RPMI8226 (cell line): ENCODE data around the gene DAP.
"Not testable (repeated sequence)": the region's sequence is repeated elsewhere in the genome, so short reads cannot be mapped to it uniquely, and the experiment has no call there.

Experiments
- DNase-seq: peaks from one replicate; pipeline ENCODE4 v3.0.0-alpha.2; 2015

The DAP gene

GRCh38 chr5:10733426-10733825, 27.6 kb downstream of the DAP start:
- DNase-seq, result no peak

DNA sequence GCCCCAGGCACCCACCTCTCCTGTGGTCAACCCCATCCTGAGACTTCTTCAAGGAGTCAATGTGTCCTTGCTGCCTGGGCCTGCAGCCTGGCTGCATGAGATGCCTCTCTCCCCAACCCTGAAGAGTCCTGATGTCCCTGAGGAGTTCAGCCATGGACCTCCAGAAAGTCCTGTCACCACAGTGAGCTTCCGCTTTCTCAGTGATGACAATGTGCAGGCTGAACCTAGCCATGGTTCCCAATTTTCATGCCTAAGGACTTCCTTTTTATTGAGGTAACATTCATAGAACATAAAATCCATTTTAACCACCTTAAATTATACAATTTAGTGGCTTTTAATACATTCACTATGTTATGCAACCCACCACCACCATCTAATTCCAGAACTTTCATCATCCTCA, 29.1 kb downstream of the DAP start:
- no peak for DNase-seq

GRCh38 chr5:10730043-10730351, 31.0 kb downstream of the DAP start:
- DNase-seq, result no peak

DNA sequence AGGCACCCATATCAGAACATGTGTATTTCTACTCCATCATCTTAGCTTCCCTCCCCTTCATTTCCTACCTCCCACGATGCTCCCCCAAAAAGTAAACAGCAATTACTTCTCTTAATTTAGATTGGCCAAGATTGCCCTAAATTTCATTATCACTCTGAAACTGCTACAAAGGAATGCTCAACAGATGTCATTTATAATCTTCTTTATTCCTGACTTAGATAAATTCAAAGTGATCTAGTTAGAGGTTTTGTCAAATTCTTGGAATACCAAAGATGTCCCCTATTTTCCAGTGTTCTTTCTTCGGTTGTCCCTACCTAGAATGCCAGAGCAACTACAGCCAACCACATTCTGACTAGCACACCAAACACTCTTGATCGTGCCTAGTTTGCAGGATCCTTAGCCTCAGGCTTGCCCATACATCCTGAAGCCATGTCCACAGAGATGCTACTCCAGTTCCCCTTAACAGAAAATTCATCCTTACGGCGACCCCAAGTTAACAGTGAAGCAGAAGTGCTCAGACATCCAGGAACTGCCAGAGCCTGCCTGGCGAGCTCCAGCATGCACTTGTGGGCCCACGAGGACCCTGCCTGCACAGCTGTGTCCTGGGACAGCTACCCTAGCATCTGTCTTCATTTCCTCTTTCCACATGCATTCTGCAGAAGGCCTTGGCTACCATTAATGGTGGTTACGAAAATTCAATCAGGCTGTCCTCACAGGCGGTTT, 31.6 kb downstream of the DAP start:
- no peak for DNase-seq

DNA sequence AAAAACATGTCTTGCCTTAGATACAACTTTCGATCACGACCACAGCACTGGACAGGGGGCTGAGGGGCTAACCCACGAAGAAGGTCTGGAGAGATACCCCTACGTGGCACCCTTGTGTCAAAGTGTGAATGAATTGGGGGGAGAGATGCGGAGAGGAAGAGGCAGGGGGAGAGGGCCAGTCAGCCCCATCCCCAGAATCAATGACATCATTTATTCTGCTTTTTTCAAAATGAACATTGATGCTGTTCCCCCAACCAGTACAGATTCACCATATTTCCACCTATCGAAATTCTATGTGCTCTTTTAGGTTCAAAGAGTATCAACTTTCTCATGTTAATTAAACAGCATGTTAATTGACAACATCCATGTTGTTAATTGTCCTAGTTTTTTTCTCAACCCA, 32.4 kb downstream of the DAP start:
- no peak for DNase-seq

DNA sequence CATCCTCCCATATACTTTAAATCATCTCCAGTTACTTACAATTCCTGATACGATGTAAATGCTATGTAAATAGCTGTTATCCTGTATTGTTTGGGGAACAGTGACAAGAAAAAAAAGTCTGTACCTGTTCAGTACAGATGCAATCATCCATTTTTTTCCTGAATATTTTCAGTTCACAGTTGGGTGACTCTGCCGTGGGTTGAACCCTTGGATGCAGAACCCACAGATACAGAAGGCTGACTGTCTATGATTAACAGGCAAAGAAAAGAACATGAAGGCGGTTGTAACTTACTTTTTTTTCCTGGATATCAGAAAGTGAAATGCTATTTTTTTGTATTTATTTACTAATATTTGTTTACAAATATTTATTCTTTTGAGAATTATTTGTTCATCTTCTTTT, 33.2 kb downstream of the DAP start:
- DNase-seq, result no peak

- DNase-seq, result no peak
These were observed 34.0 kb downstream of the DAP start for GRCh38 chr5:10726913-10727517.

GRCh38 chr5:10726179-10726912, 34.7 kb downstream of the DAP start:
- no peak for DNase-seq

DNA sequence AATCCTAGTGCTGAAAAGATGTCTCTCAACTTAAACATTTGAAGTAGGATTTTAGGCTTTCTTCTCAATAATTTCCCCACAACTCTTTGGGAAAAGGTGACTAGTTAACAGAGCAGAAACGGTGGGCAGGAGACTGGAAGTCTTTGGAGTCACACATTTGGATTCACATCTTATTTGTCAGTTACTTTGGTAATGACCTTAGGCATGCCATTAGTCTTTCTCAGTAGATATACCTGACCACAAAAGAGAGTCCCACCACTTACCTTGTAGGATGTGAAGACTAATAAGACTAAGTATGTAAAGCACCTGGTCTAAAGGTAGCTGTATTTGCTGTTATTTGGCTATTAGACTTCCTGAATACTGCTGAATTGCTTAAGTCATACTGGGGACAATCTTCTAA, 35.4 kb downstream of the DAP start:
- DNase-seq, result no peak

GRCh38 chr5:10724781-10725507, 36.1 kb downstream of the DAP start:
- DNase-seq, result no peak

GRCh38 chr5:10723514-10723913, 37.5 kb downstream of the DAP start:
- DNase-seq, result no peak

DNA sequence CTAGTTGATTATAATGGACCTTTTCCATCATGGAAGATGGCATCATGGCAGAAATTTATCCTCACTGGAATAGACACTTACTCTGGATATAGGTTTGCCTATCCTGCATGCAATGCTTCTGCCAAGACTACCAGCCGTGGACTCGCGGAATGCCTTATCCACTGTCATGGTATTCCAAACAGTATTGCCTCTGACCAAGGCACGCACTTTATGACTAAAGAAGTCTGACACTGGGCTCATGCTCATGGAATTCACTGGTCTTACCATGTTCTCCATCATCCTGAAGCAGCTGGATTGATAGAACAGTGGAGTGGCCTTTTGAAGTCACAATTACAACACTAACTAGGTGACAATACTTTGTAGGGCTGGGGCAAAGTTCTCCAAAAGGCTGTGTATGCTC, 40.3 kb downstream of the DAP start:
- not testable (repeated sequence) for DNase-seq

- no peak for DNase-seq
These were observed 41.1 kb downstream of the DAP start for GRCh38 chr5:10719965-10720364.

GRCh38 chr5:10718617-10719016, 42.4 kb downstream of the DAP start:
- DNase-seq, result not testable (repeated sequence)

DNA sequence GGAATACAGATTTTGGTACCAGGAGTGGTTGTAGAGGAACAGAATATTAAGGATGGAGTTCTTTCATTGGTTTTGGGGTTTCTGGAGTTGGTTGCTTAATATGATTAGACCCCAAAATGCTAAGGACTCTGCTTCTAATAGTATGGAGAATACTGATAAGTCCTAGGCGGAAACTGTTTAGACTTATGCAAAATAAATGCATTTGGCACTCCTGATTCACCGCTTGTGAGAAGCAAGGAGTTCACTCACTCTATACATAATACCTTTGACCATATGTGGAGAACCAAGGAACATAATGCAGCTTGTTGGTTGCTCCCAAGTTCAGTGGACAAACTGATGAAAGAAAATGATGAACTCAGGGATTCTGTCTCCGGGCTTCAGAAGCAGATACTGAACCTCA, 44.2 kb downstream of the DAP start:
- not testable (repeated sequence) for DNase-seq

GRCh38 chr5:10715605-10716290, 45.3 kb downstream of the DAP start:
- no peak for DNase-seq

- no peak for DNase-seq
These were observed 48.3 kb downstream of the DAP start for GRCh38 chr5:10712574-10713366.

DNA sequence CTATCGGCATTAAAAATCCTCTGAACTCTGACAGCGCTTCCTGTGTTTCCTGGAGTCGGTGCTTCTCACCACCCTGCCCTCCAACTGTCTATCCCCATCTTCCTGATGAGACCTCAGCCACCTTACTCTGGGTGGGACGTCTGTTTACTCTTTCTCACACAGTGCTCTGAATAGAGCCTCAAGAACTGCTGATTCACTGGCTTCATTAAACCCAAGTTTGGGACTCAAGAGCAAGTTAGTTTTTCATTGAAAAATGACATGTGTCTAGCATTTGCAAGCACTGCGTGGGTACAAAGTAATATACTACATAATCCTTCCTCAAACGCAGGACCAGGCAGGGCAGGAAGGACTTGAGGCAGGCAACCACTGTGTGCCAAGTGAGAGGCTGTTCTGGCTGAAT, 49.5 kb downstream of the DAP start:
- no peak for DNase-seq

DNA sequence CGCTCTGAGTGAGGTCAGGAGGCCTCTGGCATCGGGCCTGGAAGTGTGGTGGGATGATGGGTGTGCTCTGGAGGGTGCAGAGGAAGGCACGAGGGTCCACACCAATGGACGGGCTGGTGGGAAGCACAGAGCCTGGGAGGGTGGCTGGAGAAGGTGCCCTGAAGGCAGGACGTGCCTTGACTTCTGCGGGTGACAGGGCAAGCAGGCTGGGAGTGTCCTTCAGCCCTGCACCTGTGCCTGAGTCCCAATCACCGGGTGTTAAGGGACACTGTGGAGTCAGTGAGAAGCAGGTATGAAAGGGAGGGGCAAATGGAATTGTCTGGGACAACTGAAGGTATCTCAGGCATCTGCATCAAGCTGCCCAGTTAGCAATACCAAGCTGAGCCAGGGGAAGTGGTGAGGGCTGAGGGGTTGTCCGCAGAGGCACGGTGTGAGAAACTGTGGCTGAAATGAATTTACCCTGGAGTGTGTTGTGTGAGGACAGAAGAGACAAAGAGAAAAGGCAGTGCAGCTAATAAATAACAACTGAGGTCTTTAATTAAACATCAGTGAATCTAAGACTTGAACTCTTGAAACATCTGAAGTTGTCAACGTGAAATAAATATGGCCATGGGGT, 50.4 kb downstream of the DAP start:
- no peak for DNase-seq

DNA sequence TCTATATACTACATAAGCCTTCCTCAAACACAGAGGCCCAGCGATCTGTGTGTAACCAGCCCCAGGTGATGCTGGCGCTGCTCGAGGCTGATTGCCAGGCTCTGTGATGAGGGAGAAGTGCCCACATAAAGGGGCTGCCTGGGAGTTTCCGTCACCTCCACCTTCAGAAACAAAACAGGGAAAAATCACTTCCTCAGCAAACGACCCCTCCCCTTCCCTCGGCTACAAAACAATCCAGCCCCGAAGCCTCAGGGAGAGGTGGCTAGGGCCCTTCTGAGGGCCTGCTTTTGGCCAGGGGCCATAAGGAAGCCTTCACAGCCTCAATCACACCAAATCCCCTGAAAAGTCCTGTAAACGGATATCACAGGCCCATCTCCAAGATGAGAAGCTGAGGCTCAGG, 51.1 kb downstream of the DAP start:
- no peak for DNase-seq

GRCh38 chr5:10709409-10709808, 51.6 kb downstream of the DAP start:
- no peak for DNase-seq
